Stimulated activated CD4-positive, alpha-beta T cell treated with anti-CD3 and anti-CD28 coated beads, TNF-alpha, amount 100 ng/mL, for 4 hours (primary cell): Measurements from ENCODE around the gene GPC6.

Source experiments
- DNase-seq, 3 experiments: peaks; one replicate each; pipeline ENCODE4 v3.0.0-alpha.2; 2020; ENCODE audit warnings: low read depth in 3 of 3

The GPC6 gene

DNA sequence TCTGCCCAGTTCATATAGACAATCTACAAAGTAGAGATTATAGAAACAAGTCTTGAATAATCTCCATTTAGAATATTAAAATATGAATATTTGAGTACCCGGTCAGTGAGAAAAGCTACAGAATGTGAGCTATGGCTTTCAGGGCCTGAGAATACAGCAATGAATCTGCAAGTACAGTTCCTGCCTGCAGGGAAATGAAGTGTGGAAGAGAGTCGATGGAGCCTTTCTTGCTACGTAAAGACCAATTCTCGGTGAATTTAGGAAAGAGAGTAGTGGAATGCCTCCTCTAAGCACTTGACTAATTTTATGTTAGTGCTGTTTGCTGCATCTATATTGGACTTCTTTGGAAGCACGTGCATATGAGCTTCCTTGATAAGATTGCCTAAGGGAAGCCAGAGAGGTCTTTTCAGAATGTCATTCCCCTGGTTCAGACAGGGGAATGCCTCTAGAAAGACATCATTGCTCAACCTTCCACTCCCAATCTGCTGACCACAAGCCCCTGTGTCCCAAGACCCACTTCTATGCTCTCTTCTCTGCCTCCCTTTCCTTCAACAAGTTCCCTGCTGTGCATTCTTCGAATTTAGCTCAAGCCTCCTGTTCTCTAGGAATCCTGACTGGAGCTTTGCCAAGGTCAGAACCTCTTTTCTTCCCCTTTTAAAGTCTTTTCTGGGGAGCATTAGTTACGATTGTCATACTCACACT, 41.9 kb downstream of the GPC6 start:
- no peak for DNase-seq

DNA sequence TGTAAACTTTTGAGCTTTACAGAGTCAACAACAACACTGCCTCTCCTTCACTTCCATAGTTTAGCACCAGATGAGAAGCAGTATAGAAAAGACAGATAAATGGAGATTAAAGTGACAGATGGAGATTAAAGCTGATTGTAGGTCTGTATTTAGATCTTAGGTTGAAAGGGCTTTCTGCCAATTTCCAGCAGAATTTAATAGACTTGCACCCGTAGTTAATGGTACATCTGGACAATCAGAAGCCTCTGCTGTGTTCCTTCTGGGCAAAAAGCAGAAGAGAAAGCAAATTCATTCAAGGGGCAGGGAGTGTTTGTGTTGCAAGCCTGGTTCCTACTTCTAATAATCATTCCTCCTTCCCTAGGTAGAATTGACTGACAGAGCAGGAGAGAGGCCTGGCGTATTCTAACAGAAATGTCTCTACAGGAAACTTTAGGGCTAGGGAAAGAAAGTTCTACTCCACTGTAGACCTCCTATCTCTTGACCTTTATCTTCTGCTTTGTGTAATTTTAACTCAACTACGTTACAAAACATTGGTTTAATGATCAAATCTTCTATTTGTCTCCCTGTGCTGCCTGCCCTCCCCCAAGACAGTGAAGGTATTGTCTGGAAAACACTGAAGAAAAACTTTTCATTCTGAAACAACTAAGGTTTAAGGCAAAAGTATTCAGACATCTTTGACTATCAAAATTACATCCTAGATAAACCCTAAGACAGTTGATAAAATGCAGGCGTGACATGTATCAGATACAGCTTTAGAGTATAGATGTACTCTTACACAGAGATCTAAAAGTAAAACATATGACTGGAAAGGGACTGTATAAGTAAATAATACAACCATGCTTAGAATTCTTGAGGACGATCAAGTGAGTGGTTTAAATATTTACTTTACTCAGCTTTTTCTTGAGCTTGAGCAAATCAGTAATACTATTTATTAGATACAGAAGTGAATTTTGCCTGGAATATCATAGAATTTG, 44.4 kb downstream of the GPC6 start:
- DNase-seq, result no peak

DNA sequence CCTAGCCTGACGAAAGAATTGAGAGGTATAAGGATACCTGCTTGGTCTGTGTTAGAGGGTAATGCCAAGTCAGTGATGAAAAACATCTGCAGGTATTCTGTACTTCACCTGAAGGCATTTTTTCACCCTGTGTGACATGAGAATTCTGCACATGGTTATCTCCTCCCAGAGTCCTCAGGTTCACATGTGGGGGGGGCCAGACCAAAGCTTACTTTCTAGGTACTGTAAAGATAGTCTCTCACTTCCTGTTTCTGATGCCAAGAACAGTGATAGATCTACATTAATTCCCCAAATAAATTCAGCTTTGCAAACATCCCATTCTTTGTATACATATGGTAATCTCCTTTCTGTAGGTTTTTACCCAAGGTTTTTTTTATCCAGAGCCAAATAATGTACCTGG, 53.4 kb downstream of the GPC6 start:
- no peak for DNase-seq

DNA sequence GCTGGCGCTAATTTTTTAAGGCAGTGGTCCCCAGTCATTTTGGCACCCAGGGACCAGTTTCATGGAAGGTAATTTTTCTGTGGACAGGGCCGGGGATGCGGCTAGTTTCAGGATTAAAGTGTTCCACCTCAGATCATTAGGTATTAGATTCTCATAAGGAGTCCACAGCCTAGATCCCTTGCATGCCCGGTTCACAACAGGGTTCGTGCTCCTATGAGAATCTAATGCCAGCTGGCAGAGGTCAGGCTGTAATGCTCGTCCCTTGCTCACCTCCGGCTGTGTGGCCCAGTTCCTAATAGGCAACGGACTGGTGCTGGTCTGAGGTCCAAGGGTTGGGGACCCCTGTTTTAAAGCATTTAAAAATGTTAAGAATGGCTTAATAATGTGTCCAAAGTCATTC, 54.1 kb downstream of the GPC6 start:
- no peak for DNase-seq

DNA sequence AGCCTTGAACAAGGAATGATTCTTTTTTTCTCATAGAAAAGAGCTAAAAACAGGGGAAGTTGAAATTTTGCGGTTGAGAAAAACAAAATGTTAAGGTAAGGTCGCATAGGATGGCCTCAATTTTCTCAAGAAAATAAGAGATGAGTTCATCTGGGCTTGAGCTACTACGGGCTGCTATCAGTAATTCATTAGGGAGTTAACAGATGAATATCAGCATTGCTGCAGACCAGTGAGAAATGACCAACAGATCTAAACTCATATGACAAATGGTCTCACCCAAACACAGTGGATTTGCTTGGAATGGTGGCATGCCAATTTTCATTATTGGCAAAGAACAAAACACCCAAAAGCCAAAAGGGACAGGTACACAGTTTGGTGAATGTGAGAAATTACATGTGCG, 56.6 kb downstream of the GPC6 start:
- no peak for DNase-seq

DNA sequence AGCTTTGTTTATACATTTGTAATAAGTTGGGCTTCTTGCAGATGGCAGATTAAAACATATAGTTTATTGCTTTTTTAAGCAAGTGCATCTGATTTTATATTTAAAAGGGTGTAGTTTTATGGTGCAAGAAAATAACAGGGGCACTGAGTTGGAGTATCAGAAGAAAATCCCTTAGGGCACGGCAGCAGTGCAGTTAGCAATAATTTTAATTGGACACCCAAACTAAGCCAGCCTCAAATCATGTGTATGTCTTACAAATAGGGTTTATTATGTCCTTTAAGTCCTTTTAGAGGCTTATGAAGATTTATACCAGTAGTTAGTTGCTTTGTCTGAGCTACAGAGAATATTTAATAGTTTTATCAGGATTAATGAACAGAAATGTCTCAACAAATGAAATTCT, 57.5 kb downstream of the GPC6 start:
- DNase-seq, result no peak

DNA sequence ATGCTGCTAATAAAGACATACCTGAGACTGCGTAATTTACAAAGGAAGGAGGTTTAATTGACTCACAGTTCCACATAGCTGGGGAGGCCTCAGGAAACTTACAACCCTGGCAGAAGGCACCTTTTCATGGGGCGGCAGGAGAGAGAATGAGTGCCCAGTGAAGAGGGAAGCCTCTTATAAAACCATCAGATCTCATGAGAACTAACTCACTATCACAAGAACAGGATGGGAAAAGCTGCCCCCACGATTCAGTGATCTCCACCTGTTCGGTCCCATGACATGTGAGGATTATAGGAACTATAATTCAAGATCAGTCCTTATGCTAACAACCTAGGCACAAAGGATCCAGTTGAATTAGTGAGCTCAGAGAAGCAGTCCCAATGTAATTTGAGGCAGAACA, 59.4 kb downstream of the GPC6 start:
- no peak for DNase-seq

DNA sequence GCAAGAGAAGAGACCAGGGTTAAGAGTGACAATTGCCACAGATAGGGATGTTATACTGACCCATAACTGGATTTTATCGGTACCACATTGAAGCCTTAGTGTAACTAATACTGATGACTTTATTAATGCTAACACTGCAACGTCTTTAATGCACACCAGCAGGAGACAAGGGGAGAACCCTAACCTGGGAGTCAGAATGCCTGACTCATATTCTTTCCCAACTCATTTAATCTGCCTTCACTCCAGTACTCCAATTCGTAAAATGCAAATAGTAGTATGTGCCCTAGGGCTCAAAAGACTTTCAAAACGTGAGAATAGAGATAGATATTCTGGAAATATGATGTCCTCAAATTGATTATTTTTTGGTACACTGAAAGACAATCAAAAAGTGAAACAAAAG, 62.4 kb downstream of the GPC6 start:
- DNase-seq, result no peak

DNA sequence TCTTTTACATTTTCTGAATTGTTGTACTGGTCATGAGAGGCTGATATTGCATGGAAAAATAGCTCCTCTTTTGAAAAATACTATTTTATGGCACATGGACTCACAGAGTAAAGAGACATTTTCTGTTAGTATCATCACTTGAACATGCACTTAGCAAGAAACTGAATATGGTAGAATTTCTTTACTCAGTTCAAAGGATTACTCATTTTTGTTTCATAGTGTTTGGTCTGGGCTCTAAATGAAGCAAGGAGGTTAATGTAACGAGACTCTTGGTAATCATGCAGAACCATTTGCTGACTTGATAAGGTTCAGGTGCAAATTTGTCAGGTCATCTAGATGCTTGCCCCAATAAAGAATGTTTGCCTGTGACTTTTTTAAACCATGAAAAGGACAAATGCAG, 63.2 kb downstream of the GPC6 start:
- no peak for DNase-seq

DNA sequence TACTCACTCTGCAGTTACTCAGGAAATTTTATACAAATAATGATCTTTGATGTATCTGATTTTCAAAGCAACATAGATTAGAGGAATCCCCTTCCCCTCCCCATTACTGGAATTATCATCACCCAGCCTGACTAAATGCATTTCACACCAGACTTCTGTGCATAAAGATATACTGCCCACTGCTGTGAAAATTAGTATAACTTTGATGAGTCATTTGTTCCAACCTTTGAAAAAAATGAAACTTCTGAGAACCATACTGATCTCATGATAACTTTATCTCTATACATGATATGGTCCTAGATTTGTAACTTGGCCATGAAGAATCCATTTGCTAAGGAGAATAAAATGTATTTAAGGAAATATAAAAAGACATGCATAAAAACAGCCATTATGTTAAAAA, 63.9 kb downstream of the GPC6 start:
- no peak for DNase-seq

DNA sequence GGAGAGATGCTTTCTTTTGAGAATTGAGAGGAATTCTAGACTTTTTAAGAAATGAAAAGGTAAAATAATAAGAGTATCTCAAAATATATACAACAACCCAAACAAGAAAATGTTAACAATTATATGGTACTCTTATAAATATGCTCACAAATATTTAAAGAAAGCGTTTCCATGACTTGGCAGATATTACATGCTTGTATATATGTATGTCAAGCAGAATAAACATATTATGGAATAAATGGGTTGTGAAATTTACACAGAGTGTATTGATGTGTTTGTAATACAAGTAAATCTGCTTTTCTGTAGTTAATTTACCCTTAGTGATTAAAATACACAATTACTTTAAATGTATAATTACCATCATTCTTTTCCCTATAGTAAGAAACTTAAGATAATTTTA, 65.8 kb downstream of the GPC6 start:
- DNase-seq, result no peak

DNA sequence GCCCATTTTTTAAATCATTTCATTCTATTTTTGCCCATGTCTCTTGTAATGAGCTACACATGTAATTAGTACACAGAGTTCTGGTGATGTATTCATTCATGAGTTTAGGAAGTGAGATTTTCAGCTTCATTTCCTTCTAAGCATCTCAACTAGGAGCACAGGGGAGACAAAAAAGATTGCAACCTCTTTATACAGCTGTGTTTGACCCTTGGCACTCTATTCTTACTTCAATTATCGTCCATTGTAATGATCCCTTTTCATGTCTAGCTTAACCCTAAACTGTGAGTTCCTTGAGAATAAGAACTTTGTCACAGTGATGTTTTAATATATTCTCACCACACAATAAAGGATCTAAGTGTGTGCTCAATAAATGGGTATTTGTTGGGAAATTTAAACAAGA, 67.1 kb downstream of the GPC6 start:
- no peak for DNase-seq

DNA sequence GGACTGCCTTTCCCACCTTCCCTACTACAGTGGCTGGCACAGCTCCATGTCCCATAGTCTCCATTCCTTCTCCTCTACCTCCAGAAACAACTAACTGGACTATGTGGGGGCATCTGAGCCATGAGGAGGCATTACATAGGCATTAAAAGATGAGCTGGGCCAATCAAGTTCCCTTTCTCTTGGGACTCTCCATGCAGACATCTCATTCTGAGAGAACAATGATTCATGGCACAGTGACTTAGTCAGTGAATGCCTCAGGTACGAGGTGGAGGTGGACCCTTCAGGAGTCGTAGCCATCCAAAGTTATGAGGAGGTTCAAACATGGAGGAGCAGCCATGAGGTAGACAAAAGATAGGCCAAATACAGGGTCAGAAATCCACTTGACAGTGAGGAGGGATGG, 70.0 kb downstream of the GPC6 start:
- no peak for DNase-seq

DNA sequence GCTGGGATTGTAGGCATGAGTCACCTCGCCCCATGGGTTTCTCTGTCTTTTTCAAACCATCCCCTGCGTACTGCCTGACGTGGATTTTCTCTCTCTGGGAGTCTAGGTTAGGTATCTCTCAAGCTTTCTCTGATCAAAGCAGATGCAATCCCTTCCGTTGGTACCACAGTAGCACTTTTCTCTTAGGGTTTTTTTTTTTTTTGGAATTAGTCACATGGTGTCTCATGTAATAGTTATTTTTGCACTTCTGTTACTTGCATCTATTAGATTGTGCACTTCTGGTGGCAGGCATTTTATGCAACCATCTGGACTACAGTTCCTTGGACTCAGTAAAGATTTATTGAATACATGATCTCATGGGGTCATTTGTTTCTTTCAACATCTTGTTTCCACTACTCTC, 72.1 kb downstream of the GPC6 start:
- DNase-seq, result no peak

DNA sequence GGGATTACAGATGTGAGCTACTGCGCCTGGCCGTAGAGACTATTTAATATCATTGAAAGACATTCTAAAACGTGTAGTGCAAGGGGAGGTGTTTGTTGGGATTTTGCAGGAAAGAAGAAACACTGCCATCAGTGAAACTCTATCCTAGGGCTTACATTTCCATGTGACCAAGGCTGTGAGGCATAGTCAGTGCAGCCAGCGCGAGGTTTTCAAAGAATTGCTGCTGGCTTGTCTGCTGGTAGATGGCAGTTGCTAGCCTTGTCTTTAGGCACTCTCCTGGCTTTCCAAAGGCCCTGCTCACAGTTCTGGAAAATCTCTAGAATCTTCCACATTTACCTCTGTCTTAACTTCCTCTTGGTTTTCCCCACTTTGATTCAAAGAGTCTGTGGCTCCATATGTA, 77.5 kb downstream of the GPC6 start:
- no peak for DNase-seq

DNA sequence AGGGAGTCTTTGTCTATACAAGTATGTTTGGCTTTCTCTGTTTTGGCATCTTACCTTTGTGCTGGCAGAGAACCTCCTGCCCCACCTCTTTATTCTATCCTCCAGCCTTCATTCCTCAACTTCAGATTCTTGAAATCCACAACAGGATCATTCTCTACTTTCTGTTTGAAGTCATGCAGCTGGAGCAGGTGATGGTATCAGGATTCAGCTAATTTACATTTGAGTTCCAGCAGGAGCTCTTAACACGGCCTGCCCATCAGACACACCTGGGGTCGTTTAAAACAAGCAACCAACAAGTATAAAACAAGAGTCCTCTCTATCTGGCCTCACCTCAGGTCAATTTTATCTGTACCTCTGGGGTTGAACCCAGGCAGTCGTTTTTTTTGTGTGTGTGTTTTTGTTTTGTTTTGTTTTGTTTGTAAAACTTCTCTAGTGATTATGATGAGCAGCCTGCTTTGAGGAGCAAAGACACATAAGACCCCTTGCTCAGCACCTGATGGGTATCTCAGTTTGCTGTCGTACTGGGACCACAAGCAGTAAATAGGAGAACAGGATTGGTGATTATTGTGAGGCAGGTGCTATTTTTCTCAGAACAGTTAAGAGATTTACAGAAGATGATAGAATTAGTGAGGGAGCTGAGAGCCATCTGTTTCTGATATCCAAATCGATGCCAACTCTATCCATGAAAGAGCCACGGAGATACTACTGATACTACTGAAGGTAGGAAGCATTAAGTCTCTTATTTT, 78.4 kb downstream of the GPC6 start:
- no peak for DNase-seq

DNA sequence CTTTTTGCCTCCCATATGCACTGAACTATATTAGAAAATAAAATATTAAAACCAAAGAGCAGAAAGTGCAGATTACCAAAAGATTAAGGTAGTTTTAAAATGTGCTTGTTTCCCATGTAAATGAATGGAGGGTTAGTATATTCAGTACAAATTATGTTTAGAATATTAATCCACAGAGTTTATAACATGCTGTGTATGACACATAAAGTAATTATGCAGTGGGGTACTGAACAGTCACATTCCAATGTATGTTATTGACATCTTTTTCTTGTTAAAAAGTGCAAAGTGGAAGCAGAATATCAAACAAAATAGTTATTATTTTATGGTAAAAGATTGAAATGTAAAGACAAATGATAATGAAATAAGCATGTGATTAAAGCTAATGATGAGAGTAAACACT, 79.3 kb downstream of the GPC6 start:
- no peak for DNase-seq

DNA sequence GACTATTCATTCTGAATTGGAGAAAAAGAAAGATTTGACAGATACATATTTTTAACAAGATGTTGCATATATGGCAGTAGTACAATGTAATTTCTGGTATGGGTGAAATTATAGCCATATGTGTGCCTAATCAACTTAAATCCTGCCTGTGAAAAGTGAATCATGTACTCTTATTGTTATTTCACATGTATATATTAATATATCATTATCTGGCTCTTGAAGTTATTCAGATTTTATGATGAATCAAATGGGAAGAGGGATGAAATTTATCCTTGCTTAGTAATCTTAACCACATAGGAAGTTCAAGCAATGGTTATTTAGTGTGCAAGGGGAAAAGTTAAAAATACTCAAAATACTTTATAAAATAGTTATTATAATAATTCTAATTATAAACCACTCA, 80.5 kb downstream of the GPC6 start:
- no peak for DNase-seq

DNA sequence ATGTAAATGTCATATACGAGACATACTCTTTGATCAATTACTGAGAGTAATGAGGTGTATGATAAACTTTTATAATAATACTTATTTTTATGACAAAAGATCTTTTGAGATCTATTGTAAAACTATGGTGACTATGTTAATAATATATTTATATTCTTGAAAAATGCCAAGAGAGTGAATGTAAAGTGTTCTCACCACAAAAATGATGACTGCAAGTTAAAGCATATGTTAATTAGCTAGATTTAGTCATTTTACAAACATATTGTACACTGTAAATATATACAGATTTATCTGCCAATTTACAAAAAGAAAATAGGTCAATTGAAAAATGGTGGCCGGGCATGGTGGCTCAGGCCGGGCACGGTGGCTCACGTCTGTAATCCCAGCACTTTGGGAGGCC, 81.0 kb downstream of the GPC6 start:
- no peak for DNase-seq

DNA sequence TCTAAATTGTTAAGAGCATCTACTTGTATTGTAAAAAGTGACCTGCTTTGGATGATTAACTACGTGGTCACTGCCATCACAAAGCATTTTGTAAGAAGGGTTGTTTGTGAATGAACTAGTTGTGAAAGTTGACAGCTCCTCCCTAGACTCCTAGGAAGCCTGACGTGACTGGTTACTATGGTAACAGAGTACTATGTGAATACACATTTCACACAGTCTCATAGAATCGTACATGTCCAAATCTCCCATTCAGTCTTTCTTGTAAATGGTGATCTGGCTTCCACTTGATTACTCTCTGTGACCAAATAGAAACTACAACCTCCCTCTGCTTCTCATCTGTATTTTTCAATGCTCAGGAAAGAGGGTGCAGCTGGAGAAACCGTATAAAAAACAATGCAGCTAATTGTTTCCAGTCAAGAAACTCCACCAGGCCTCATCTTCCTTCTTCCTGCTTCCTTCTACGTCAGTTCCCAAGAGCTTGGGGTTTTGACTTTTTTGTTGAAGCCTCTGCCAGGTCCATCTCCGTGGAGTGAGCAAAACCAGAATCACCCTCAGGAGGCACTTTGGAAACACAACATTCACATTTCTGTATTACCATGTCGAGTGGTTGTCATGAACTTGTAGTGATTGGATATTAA, 83.4 kb downstream of the GPC6 start:
- DNase-seq, result no peak

DNA sequence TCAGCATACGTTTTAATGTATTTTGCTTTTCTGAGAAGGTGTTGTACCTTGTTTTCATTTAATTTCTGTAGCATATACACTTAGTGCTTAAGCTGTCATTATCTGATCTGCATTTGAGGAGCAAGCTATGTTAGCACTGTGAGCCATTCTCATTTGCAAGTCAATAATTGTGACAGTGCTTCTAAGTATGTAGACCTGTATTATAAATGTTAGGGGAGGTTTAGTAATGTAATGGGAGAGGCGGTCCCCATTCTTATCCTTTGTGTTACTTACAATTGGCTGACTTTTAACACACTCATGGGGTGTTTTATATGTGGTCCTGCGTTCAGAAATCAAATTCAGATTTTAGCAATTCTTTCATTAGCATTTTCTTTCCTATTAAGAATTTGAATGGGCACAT, 90.2 kb downstream of the GPC6 start:
- DNase-seq, result no peak
